ENCODE data around the gene TNK1. TPM values are rescaled to one million over a fixed set of nuclear protein-coding genes. Genes with fewer than 3 reads are reported as not detected.

The TNK1 gene
- total and polyA plus RNA-seq, 9 of the 15 experiments (the other 6 are each of a cell fraction or from before 2014, with no cell fraction given), result 0.28 to 5.2 (median 2.1) TPM

DNA sequence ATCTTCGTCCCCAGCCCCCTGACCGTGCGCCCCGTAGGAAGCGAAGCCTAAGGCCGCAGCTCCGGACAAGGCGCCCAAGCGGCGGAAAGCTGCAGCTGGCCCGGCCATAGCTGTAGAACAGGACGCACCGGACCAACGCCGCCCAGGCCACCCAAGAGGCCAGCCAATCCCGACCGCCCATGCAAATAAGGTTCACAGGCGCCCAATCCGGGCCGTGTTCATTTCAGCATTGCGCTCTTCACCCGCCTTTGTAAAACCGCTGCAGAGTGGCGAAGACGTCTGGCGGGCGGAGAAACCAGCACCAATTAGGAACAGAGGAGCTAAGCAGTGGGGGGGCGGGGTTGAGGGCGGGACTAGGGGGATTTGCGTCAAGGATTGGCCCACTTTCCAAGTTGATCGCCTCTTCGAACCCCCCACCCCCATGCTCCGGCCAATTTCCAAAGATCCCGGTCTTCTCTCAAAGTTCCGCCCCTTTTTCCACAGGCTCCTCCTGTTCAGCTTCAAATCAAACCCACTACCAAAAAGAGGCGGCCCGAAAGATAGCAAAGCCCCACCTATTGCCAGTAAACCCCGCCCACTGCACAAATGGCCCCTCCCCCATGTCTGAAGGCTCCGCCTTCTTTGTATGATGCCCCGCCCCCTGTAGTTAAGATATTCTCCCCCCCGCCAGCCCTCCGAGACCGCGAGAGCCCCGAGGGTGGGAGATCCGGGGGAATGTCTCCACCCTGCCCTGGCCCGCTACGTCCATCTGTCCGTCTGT, 23.3 kb downstream of the TNK1 start, which contains the start of gene TMEM256 (continued):
- TF ChIP-seq, protein P1, sequence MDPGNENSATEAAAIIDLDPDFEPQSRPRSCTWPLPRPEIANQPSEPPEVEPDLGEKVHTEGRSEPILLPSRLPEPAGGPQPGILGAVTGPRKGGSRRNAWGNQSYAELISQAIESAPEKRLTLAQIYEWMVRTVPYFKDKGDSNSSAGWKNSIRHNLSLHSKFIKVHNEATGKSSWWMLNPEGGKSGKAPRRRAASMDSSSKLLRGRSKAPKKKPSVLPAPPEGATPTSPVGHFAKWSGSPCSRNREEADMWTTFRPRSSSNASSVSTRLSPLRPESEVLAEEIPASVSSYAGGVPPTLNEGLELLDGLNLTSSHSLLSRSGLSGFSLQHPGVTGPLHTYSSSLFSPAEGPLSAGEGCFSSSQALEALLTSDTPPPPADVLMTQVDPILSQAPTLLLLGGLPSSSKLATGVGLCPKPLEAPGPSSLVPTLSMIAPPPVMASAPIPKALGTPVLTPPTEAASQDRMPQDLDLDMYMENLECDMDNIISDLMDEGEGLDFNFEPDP (CRISPR knock-in tag; IDR thresholded peaks at IDR 0.05), result no peak
- TF ChIP-seq NUFIP1 (IDR thresholded peaks at IDR 0.05; ENCODE audit: partially characterized antibody) (no peak), BHLHE40 (IDR thresholded peaks at IDR 0.05; ENCODE audit: low read length) (no peak), EP300 (IDR thresholded peaks at IDR 0.05; ENCODE audit: low read length) (no peak), HDAC6 (IDR thresholded peaks at IDR 0.05; ENCODE audit: low read depth, low read length) (no peak), SRF (CRISPR knock-in tag; IDR thresholded peaks at IDR 0.05) (peak in 1 of 2 experiments; percentile 27; a peak in 1 of 4 replicates), NCOA4 (IDR thresholded peaks at IDR 0.05; ENCODE audit: partially characterized antibody) (no peak), ZBED1 (IDR thresholded peaks at IDR 0.05) (no peak), ZC3H8 (IDR thresholded peaks at IDR 0.05) (no peak), ZNF561 (CRISPR knock-in tag; conservative IDR thresholded peaks at IDR 0.05) (no peak), ZNF75A (CRISPR knock-in tag; IDR thresholded peaks at IDR 0.05) (no peak), PML (IDR thresholded peaks at IDR 0.05; ENCODE audit: low read length) (peak; percentile 33; the same call in 1 of the 2 replicates)
- TF ChIP-seq, protein P2, sequence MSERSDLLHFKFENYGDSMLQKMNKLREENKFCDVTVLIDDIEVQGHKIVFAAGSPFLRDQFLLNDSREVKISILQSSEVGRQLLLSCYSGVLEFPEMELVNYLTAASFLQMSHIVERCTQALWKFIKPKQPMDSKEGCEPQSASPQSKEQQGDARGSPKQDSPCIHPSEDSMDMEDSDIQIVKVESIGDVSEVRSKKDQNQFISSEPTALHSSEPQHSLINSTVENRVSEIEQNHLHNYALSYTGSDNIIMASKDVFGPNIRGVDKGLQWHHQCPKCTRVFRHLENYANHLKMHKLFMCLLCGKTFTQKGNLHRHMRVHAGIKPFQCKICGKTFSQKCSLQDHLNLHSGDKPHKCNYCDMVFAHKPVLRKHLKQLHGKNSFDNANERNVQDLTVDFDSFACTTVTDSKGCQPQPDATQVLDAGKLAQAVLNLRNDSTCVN (CRISPR knock-in tag; IDR thresholded peaks at IDR 0.05), result no peak
- TF ChIP-seq, protein P3, sequence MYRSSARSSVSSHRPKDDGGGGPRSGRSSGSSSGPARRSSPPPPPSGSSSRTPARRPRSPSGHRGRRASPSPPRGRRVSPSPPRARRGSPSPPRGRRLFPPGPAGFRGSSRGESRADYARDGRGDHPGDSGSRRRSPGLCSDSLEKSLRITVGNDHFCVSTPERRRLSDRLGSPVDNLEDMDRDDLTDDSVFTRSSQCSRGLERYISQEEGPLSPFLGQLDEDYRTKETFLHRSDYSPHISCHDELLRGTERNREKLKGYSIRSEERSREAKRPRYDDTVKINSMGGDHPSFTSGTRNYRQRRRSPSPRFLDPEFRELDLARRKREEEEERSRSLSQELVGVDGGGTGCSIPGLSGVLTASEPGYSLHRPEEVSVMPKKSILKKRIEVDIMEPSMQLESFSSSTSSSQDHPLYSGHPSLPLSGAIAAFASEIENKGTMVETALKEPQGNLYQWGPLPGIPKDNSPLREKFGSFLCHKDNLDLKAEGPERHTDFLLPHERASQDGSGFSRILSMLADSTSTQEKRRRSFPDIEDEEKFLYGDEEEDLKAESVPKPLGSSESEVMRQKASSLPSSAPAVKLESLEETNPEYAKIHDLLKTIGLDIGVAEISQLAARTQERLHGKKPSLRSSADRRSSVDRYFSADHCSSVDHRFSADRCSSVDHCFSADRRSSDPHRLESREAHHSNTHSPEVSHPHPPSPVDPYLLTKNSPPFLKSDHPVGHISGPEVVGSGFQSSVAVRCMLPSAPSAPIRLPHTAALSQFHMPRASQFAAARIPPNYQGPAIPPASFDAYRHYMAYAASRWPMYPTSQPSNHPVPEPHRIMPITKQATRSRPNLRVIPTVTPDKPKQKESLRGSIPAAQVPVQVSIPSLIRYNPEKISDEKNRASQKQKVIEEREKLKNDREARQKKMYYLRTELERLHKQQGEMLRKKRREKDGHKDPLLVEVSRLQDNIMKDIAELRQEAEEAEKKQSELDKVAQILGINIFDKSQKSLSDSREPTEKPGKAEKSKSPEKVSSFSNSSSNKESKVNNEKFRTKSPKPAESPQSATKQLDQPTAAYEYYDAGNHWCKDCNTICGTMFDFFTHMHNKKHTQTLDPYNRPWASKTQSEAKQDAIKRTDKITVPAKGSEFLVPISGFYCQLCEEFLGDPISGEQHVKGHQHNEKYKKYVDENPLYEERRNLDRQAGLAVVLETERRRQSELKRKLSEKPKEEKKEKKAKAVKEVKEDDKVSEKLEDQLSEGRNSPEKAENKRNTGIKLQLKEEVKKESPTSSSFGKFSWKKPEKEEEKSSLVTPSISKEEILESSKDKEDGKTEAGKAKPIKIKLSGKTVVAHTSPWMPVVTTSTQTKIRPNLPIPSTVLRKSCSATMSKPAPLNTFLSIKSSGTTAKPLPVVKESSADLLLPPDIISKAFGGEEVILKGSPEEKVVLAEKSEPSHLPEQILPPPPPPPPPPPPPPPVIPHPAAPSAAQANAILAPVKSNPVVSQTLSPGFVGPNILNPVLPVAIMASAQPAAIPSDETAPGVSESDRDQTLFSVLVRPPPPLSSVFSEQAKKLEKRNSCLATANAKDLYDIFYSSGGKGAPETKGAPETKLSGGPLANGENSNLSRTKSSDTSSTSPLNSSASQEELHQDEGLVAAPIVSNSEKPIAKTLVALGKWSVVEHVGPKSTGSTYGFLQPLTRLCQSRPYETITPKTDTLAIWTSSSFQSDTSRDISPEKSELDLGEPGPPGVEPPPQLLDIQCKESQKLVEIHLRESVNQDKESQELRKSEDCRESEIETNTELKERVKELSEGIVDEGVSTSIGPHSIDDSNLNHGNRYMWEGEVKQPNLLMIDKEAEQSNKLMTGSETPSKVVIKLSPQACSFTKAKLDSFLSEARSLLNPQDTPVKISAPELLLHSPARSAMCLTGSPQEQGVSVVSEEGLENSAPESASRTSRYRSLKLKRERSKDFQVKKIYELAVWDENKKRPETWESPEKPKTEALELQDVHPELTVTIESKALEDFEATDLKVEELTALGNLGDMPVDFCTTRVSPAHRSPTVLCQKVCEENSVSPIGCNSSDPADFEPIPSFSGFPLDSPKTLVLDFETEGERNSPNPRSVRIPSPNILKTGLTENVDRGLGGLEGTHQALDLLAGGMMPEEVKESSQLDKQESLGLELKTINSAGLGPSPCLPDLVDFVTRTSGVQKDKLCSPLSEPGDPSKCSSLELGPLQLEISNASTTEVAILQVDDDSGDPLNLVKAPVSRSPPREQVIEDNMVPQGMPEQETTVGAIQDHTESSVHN (IDR thresholded peaks at IDR 0.05; ENCODE audit: borderline replicate concordance in 1 of 2, low read depth in 1 of 2), result no peak
- TF ChIP-seq, protein P4, sequence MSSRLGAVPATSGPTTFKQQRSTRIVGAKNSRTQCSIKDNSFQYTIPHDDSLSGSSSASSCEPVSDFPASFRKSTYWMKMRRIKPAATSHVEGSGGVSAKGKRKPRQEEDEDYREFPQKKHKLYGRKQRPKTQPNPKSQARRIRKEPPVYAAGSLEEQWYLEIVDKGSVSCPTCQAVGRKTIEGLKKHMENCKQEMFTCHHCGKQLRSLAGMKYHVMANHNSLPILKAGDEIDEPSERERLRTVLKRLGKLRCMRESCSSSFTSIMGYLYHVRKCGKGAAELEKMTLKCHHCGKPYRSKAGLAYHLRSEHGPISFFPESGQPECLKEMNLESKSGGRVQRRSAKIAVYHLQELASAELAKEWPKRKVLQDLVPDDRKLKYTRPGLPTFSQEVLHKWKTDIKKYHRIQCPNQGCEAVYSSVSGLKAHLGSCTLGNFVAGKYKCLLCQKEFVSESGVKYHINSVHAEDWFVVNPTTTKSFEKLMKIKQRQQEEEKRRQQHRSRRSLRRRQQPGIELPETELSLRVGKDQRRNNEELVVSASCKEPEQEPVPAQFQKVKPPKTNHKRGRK (tag; IDR thresholded peaks at IDR 0.05), result no peak
- TF ChIP-seq, protein P5, sequence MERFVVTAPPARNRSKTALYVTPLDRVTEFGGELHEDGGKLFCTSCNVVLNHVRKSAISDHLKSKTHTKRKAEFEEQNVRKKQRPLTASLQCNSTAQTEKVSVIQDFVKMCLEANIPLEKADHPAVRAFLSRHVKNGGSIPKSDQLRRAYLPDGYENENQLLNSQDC (CRISPR knock-in tag; IDR thresholded peaks at IDR 0.05), result no peak
